Measurements from ENCODE around the gene CYSRT1.
A peak's percentile ranks its signal among the peaks of the same experiment; 100 is the strongest.

The CYSRT1 gene

DNA sequence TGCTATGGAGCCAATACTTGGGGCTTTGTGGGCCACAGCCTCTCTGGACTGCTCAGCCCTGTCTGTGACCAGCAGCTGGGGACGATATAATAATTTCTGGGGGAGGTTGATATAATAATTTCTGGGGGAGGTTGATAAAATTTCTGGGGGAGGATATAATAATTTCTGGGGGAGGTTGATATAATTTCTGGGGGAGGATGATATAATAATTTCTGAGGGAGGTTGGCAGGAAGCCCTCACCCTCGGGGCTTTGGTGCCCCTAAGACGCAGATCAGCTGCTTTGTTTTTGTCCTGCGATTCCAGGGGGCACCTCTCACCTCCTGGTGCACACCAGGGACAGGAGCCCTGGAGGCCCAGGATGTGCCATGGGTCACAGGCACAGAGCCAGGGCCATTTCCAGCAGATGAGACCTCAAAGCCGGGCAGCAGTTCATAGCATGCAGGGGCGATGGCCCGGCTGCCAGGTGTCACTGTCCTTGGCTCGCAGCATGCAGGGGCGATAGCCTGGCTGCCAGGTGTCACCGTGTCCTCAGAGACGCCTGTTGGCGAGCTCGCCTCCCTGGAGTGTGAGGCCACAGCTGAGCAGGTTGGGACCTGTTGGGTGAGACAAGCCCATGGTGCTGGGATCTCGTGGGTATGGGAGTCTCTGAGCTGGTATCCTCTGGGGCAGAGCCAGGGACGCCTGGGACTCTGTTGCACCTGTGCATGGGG lies 48.8 kb downstream of the CYSRT1 start:
- Histone ChIP-seq H3K9me3 (replicated peaks in 1 of 11) (no peaks in the 10 kb centered on the region), H3K27me3 (no peaks in the 10 kb centered on the region), H3K36me3 (peaks cover 20 to 51% (median 40%) of the 10 kb centered on the region in 11 experiments), H3K27ac (peak overlapping the region in 9 of 11 experiments; percentile 49 to 95 (median 90); a peak in 18 of 22 replicates), H4K20me1 (peaks cover 11 to 60% (median 37%) of the 10 kb centered on the region in 11 experiments; a peak in 21 of 22 replicates), H3K9ac (peak overlapping the region in 10 of 11 experiments; percentile 19 to 80 (median 58); a peak in 16 of 22 replicates), H3K4me3 (peak overlapping the region in 2 of 10 experiments; percentile 19 to 47; a peak in 2 of 20 replicates), H3K4me2 (peak overlapping the region; percentile 84 to 100 (median 98)), H3K4me1 (peaks cover 77 to 100% (median 99%) of the 10 kb centered on the region in 10 experiments)
- TF ChIP-seq Cebpa-rat (IDR thresholded peaks at IDR 0.05) = no peak

DNA sequence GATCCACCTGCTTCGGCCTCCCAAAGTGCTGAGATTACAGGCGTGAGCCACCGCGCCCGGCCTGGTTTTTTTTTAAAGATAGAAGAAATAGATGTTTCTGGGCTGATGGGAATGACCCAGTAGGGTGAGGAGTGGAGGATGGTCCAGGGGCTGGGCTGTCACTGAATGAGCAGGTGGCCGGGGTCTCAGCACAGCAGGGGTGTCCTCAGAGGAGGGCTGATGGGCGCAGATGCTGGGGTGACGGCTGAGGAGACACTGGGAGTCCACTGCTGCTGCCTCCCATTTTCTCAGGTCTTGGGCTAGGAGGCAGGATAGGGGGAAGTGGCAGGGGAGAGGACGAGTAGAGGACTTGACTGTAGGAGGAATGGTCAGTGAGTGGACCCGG lies 50.2 kb downstream of the CYSRT1 start:
- Histone ChIP-seq H3K9me3 (replicated peaks in 1 of 11) (no peaks in the 10 kb centered on the region), H3K27me3 (no peaks in the 10 kb centered on the region), H3K27ac (peak overlapping the region in 10 of 11 experiments; percentile 84 to 95 (median 89); a peak in 18 of 22 replicates), H3K4me2 (peak overlapping the region; percentile 84 to 100 (median 98)), H4K20me1 (peaks cover 9 to 61% (median 31%) of the 10 kb centered on the region in 11 experiments; a peak in 21 of 22 replicates), H3K4me3 (peak overlapping the region in 4 of 10 experiments; percentile 31 to 81 (median 46); a peak in 4 of 20 replicates), H3K36me3 (peaks cover 15 to 49% (median 34%) of the 10 kb centered on the region in 11 experiments), H3K4me1 (peaks cover 78 to 100% (median 99%) of the 10 kb centered on the region in 10 experiments), H3K9ac (peak overlapping the region; percentile 74 to 93 (median 82); a peak in 19 of 22 replicates)
- no peak; a peak in 2 of 22 replicates for TF ChIP-seq Cebpa-rat (IDR thresholded peaks at IDR 0.05)

All from BLaER1 treated with 17β-estradiol and CSF1 and Interleukin-3, amounts not matched to agents 10 nM and 100 nM (cell line).